Gastrocnemius medialis (tissue), 4 donors: ENCODE data around the gene BCAP29.

Source experiments
- POLR2A ChIP-seq, 2 donors: fragments of 450-650 bp; IDR thresholded peaks; one replicate each; pipeline ENCODE4 v1.6.1; 2017; ENCODE audit warnings: antibody characterized with exemption in 2 of 2, mild to moderate bottlenecking in 2 of 2, moderate library complexity in 2 of 2
- TF ChIP-seq, protein P1 (sequence below), 5 experiments: fragments of 450-650 bp in 3 of 5; fragments of 200-600 bp in 2 of 5; sonication (generic) in 2 of 5; IDR thresholded peaks in 4 of 5; conservative IDR thresholded peaks in 1 of 5; 1 replicate in 4 of 5; 2 replicates in 1 of 5; pipeline ENCODE4 v1.5.1; 2016 to 2019; ENCODE audit warnings: antibody characterized with exemption in 5 of 5, mild to moderate bottlenecking in 3 of 5, moderate library complexity in 3 of 5

- TF ChIP-seq, protein P1, sequence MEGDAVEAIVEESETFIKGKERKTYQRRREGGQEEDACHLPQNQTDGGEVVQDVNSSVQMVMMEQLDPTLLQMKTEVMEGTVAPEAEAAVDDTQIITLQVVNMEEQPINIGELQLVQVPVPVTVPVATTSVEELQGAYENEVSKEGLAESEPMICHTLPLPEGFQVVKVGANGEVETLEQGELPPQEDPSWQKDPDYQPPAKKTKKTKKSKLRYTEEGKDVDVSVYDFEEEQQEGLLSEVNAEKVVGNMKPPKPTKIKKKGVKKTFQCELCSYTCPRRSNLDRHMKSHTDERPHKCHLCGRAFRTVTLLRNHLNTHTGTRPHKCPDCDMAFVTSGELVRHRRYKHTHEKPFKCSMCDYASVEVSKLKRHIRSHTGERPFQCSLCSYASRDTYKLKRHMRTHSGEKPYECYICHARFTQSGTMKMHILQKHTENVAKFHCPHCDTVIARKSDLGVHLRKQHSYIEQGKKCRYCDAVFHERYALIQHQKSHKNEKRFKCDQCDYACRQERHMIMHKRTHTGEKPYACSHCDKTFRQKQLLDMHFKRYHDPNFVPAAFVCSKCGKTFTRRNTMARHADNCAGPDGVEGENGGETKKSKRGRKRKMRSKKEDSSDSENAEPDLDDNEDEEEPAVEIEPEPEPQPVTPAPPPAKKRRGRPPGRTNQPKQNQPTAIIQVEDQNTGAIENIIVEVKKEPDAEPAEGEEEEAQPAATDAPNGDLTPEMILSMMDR (IDR thresholded peaks at IDR 0.05 in 4 of 5, conservative IDR thresholded peaks at IDR 0.05 in 1 of 5): no peak
- no peak for TF ChIP-seq POLR2A (IDR thresholded peaks at IDR 0.05)
Measured at GRCh38 chr7:107622894-107623293, 42.8 kb downstream of the BCAP29 start.
